Gastrocnemius medialis (tissue), 4 donors: Measurements from ENCODE around the gene BMPR2. TPM values are rescaled to one million over a fixed set of nuclear protein-coding genes. Genes with fewer than 3 reads are reported as not detected.
"Not testable (repeated sequence)": the region's sequence is repeated elsewhere in the genome, so short reads cannot be mapped to it uniquely, and the experiment has no call there.

ENCODE experiments used
- ATAC-seq, 2 donors: fragments of 150-250 bp; one replicate each; pipeline ENCODE4 v1.9.1; 2016
- DNase-seq, 2 donors: peaks; one replicate each; pipeline ENCODE4 v3.0.0-alpha.2; 2019
- H3K27ac ChIP-seq, 4 donors: fragments of 200-600 bp; sonication (generic); 1 replicate in 1 of 4; 2 replicates in 3 of 4; pipeline ENCODE4 v1.5.1; 2016 to 2018; ENCODE audit warnings: mild to moderate bottlenecking in 2 of 4, moderate library complexity in 1 of 4
- H3K27me3 ChIP-seq, 3 donors: fragments of 200-600 bp; sonication (generic) in 2 of 3; 1 replicate in 1 of 3; 2 replicates in 2 of 3; pipeline versions ENCODE4 v1.5.1 to v1.6.0; 2016 to 2019; ENCODE audit warnings: mild to moderate bottlenecking in 1 of 3, moderate library complexity in 1 of 3
- H3K36me3 ChIP-seq, 2 donors: fragments of 200-600 bp; sonication (generic) in 1 of 2; one replicate each; pipeline ENCODE4 v1.5.1; 2017 to 2018
- H3K4me1 ChIP-seq, 2 donors: fragments of 200-600 bp; sonication (generic) in 1 of 2; one replicate each; pipeline ENCODE4 v1.5.1; 2016 to 2017; ENCODE audit warnings: mild to moderate bottlenecking in 2 of 2
- H3K4me3 ChIP-seq, 4 donors: fragments of 200-600 bp; sonication (generic) in 3 of 4; 1 replicate in 1 of 4; 2 replicates in 3 of 4; pipeline ENCODE4 v1.5.1; 2016 to 2019; ENCODE audit warnings: mild to moderate bottlenecking in 2 of 4
- H3K9me3 ChIP-seq, 3 donors: fragments of 200-600 bp; sonication (generic) in 2 of 3; 1 replicate in 1 of 3; 2 replicates in 2 of 3; pipeline ENCODE4 v1.5.1; 2016 to 2019
- POLR2A ChIP-seq, 2 donors: fragments of 450-650 bp; IDR thresholded peaks; one replicate each; pipeline ENCODE4 v1.6.1; 2017; ENCODE audit warnings: antibody characterized with exemption in 2 of 2, mild to moderate bottlenecking in 2 of 2, moderate library complexity in 2 of 2
- in situ Hi-C, 4 donors: fragments of 200-750 bp; cut with MboI; loops; one replicate each; pipeline versions ENCODE4 v1.15.0 to v1.8.0; 2017; ENCODE audit warnings: low sequenced_read_pairs in 4 of 4
- intact Hi-C: fragments of 100-400 bp; cut with DNase I; formaldehyde crosslinking; loops from one replicate; pipeline ENCODE4 v1.15.1; 2023; ENCODE audit warnings: low total_unique reads
- total RNA-seq, 4 donors: library from RNA; depleted of rRNA; stranded (reverse); fragments of >200 nt; gene quantifications; one replicate each; pipeline versions ENCODE4 v1.1.0 to v1.2.3, GENCODE V29; 2016
- TF ChIP-seq, protein P1 (sequence below), 5 experiments: fragments of 450-650 bp in 3 of 5; fragments of 200-600 bp in 2 of 5; sonication (generic) in 2 of 5; IDR thresholded peaks in 4 of 5; conservative IDR thresholded peaks in 1 of 5; 1 replicate in 4 of 5; 2 replicates in 1 of 5; pipeline ENCODE4 v1.5.1; 2016 to 2019; ENCODE audit warnings: antibody characterized with exemption in 5 of 5, mild to moderate bottlenecking in 3 of 5, moderate library complexity in 3 of 5

The BMPR2 gene
- total RNA-seq, 4 donors from 2014 or later, result 25.0 to 35.0 (median 27.2) TPM

DNA sequence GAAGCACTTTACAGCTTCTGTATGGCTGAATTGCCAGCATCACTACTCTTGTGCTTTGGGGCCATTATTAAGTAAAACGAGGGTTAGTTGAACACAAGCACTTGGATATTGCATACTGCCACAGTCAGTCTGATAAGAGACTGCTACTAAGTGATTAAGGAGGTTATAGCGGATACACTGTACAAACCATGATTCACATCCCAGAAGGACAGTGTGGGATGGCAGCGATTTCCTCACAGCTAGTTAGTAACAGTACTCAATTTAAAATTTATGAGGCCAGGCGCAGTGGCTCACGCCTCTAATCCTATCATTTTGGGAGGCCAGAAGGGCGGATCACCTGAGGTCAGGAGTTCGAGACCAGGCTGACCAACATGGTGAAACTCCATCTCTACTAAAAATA, 2.6 kb upstream of the BMPR2 start:
- no peak for DNase-seq
- H3K4me1 ChIP-seq, result peaks cover under 1 to 4% of the 10 kb centered on the region in 2 donors
- H3K9me3 ChIP-seq, result no peaks in the 10 kb centered on the region
- no peaks in the 10 kb centered on the region for H3K36me3 ChIP-seq
- intact Hi-C loops, result loop anchor here (10.0 kb wide), 2 partner anchors 641 to 1509 kb away; partner anchors contain the start of genes CLK1 and NBEAL1
- no peak for TF ChIP-seq POLR2A (IDR thresholded peaks at IDR 0.05)
- TF ChIP-seq, protein P1, sequence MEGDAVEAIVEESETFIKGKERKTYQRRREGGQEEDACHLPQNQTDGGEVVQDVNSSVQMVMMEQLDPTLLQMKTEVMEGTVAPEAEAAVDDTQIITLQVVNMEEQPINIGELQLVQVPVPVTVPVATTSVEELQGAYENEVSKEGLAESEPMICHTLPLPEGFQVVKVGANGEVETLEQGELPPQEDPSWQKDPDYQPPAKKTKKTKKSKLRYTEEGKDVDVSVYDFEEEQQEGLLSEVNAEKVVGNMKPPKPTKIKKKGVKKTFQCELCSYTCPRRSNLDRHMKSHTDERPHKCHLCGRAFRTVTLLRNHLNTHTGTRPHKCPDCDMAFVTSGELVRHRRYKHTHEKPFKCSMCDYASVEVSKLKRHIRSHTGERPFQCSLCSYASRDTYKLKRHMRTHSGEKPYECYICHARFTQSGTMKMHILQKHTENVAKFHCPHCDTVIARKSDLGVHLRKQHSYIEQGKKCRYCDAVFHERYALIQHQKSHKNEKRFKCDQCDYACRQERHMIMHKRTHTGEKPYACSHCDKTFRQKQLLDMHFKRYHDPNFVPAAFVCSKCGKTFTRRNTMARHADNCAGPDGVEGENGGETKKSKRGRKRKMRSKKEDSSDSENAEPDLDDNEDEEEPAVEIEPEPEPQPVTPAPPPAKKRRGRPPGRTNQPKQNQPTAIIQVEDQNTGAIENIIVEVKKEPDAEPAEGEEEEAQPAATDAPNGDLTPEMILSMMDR (IDR thresholded peaks at IDR 0.05 in 4 of 5, conservative IDR thresholded peaks at IDR 0.05 in 1 of 5), result no peak
- no peak overlapping the region for H3K4me3 ChIP-seq
- in situ Hi-C loops, result no loop called here
- H3K27ac ChIP-seq, result no peak overlapping the region
- ATAC-seq, result no peak
- H3K27me3 ChIP-seq, result no peaks in the 10 kb centered on the region

DNA sequence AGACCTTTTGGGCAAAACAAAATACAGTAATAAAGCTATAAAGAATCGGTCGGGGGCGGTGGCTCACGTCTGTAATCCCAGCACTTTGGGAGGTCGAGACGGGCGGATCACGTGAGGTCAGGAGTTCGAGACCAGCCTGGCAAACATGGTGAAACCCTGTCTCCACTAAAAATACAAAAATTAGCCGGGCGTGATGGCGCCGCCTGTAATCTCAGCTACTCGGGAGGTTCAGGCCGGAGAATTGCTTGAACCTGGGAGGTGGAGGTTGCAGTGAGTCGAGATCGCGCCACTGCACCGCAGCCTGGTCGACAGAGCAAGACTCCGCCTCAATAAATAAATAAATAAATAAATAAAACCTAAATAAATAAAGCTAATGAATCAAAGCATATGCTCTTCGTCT, 1.7 kb upstream of the BMPR2 start:
- not testable (repeated sequence) for ATAC-seq
- H3K4me3 ChIP-seq, result peak overlapping the region in 3 of 4 donors; percentile 82 to 95 (median 86)

DNA sequence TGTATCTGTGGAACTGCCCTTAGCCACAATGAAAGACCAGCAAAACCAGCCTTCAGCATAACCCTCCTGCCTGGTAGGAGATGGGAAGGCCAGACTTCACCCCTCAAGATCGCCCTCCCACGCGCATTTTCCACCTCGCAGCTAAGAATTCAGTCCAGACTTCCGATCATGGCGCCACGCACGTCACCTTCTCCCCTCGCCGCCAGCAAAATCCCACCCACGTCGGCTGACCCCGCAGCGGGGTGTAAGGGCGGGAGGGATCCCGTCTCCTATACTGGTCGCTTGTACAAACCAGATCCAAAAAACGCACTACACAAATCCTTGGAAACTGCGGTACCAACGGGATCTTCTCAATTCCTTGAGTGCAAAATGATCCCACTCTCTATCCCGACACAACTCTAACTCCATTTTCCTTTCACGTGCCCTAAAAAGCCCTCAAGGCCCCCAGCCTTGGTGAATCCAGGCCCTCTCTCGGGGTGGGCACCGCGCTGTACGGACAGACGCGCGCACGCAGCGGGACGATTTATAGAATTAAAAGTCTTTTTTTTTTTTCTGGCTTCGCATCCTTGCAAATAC, 1.0 kb upstream of the BMPR2 start:
- in situ Hi-C loops, result loop anchor here in 1 of 4 donors (25.0 kb wide), 1 partner anchor 588 kb away; the partner anchor contains the start of gene ALS2
- H3K4me3 ChIP-seq, result peak overlapping the region; percentile 82 to 95 (median 90)
- DNase-seq, result peak in 1 of 2 donors; percentile 21
- H3K27ac ChIP-seq, result peak overlapping the region; percentile 89 to 99 (median 97)
- H3K4me1 ChIP-seq, result peaks cover 16 to 19% of the 10 kb centered on the region in 2 donors
- no peaks in the 10 kb centered on the region for H3K9me3 ChIP-seq
- peak; percentile 8 to 11 for ATAC-seq
- intact Hi-C loops, result loop anchor here (5.0 to 10.0 kb wide), 5 partner anchors 108 to 1510 kb away; partner anchors contain the start of genes CLK1, FAM117B, NBEAL1 and NOP58
- no peak for TF ChIP-seq POLR2A (IDR thresholded peaks at IDR 0.05)
- TF ChIP-seq, protein P1 (IDR thresholded peaks at IDR 0.05 in 4 of 5, conservative IDR thresholded peaks at IDR 0.05 in 1 of 5), result no peak
- H3K36me3 ChIP-seq, result no peaks in the 10 kb centered on the region
- H3K27me3 ChIP-seq, result no peaks in the 10 kb centered on the region

More for the DNA sequence above, 1.7 kb upstream of the BMPR2 start:
- H3K9me3 ChIP-seq, H3K36me3 ChIP-seq, H3K27me3 ChIP-seq, DNase-seq, in situ Hi-C loops: not testable (repeated sequence)
- intact Hi-C loops, result loop anchor here (10.0 kb wide), 2 partner anchors 640 to 1510 kb away; partner anchors contain the start of genes CLK1 and NBEAL1
- Histone ChIP-seq H3K27ac (peak overlapping the region in 2 of 4 donors; percentile 97), H3K4me1 (peaks cover 10 to 12% of the 10 kb centered on the region in 2 donors)

DNA sequence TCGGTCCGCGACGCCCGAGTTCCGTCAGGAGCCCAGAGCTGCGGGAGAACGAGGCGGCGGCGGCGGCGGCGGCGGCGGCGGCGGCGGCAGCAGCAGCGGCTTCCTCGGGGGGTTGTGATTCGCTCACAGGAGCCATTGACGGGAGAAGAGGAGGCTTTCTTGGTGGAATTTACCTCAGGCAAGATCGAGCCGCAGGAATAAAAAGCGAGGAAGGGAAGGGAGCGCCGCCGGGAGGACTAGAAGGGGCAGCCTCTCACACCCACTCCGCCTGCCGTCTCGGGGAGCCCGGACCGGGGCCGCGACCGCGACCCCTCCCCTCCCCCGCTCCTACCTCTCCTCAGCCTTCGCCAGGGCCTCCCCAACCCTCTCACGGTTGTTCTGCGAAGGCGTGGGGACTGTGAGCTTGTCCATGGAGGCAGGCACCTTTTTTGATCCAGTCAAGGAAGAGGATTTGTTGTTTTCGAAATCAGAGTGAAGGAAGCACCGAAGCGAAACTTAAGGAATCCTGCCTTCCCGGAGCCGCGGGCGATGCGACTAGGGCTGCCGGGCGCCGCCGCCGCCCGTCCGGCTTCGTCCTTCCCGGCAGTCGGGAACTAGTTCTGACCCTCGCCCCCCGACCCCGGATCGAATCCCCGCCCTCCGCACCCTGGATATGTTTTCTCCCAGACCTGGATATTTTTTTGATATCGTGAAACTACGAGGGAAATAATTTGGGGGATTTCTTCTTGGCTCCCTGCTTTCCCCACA, 506 bp downstream of the BMPR2 start:
- Histone ChIP-seq H3K27me3 (no peaks in the 10 kb centered on the region), H3K9me3 (no peaks in the 10 kb centered on the region), H3K4me1 (peaks cover 24 to 28% of the 10 kb centered on the region in 2 donors), H3K36me3 (no peaks in the 10 kb centered on the region), H3K27ac (peak overlapping the region; percentile 89 to 99 (median 97)), H3K4me3 (peak overlapping the region; percentile 82 to 95 (median 90))
- in situ Hi-C loops, result loop anchor here in 1 of 4 donors (25.0 kb wide), 1 partner anchor 589 kb away; the partner anchor contains the start of gene ALS2
- TF ChIP-seq POLR2A (IDR thresholded peaks at IDR 0.05), result no peak
- TF ChIP-seq, protein P1 (IDR thresholded peaks at IDR 0.05 in 4 of 5, conservative IDR thresholded peaks at IDR 0.05 in 1 of 5), result no peak
- ATAC-seq (peak; percentile 49), DNase-seq (peak; percentile 28 to 34)
- intact Hi-C loops, result loop anchor here (1.0 to 10.0 kb wide), 6 partner anchors 95 to 1512 kb away; partner anchors contain the start of genes CLK1, FAM117B, NBEAL1 and NOP58
